PC-9 (cell line): ENCODE measurements around the gene RASSF4. TPM values are rescaled to one million over a fixed set of nuclear protein-coding genes. Genes with fewer than 3 reads are reported as not detected.

Experiments used
- BruUV-seq: library from RNA; stranded (reverse); fragments of 400-500 nt; replicated peaks from 2 replicates; lab custom pipeline; 2021; lab: Mats Ljungman, UMichigan
- CTCF ChIA-PET: fragments of 300-600 bp; sonication (Branson Sonifier 250); formaldehyde crosslinking; loops from one replicate; lab custom pipeline; 2022; ENCODE audit warnings: antibody characterized with exemption; lab: Charles Lee
- POLR2A ChIA-PET: fragments of 300-600 bp; sonication (Branson Sonifier 250); formaldehyde crosslinking; loops from one replicate; lab custom pipeline; 2022; ENCODE audit warnings: antibody characterized with exemption; ENCODE audit not compliant: unreplicated experiment; lab: Charles Lee
- DNase-seq, 2 experiments: peaks; one replicate each; pipeline versions ENCODE4 v3.0.0 to v3.0.0-alpha.2; 2015 to 2022; ENCODE audit warnings: mixed read lengths in 1 of 2
- H2AFZ ChIP-seq: fragments of 200-600 bp; sonication (generic); 2 replicates; pipeline ENCODE4 v1.8.1; 2017; ENCODE audit warnings: antibody characterized with exemption
- H3F3A ChIP-seq: fragments of 200-600 bp; sonication (generic); 2 replicates; pipeline ENCODE4 v1.8.1; 2017; ENCODE audit warnings: antibody characterized with exemption, mild to moderate bottlenecking, low read depth; ENCODE audit not compliant: insufficient read depth
- H3K27ac ChIP-seq: fragments of 200-600 bp; sonication (generic); 2 replicates; pipeline ENCODE4 v1.6.1; 2016; ENCODE audit warnings: mixed run types
- H3K27me3 ChIP-seq: fragments of 200-600 bp; sonication (generic); 2 replicates; pipeline ENCODE4 v1.6.1; 2016; ENCODE audit warnings: low read depth, mixed run types; ENCODE audit not compliant: insufficient read depth
- H3K36me3 ChIP-seq: fragments of 200-600 bp; sonication (generic); 2 replicates; pipeline ENCODE4 v1.6.1; 2016; ENCODE audit warnings: low read depth, mixed run types
- H3K4me1 ChIP-seq: fragments of 200-600 bp; sonication (generic); replicated peaks from 2 replicates; pipeline ENCODE4 v1.6.1; 2016; ENCODE audit warnings: mixed run types; ENCODE audit not compliant: insufficient read depth
- H3K4me2 ChIP-seq: fragments of 200-600 bp; sonication (generic); 2 replicates; pipeline ENCODE4 v1.6.1; 2017; ENCODE audit warnings: mixed run types
- H3K4me3 ChIP-seq: fragments of 200-600 bp; sonication (generic); 2 replicates; pipeline ENCODE4 v1.6.1; 2016; ENCODE audit warnings: mixed run types
- H3K79me2 ChIP-seq: fragments of 200-600 bp; sonication (generic); 2 replicates; pipeline ENCODE4 v1.6.1; 2017; ENCODE audit warnings: low read depth, mixed run types
- H3K9me2 ChIP-seq: fragments of 200-600 bp; sonication (generic); 2 replicates; pipeline ENCODE4 v1.8.1; 2017; ENCODE audit warnings: mild to moderate bottlenecking; ENCODE audit not compliant: insufficient read depth
- H3K9me3 ChIP-seq: fragments of 200-600 bp; sonication (generic); 2 replicates; pipeline ENCODE4 v1.8.1; 2016; ENCODE audit warnings: low read depth; ENCODE audit not compliant: insufficient read depth
- H4K20me1 ChIP-seq: fragments of 200-600 bp; sonication (generic); 2 replicates; pipeline ENCODE4 v1.8.1; 2017; ENCODE audit not compliant: insufficient read depth
- EZH2 ChIP-seq: fragments of 200-600 bp; sonication (generic); IDR thresholded peaks from 2 replicates; pipeline ENCODE4 v1.8.0; 2017; ENCODE audit warnings: antibody characterized with exemption, low read depth
- intact Hi-C: fragments of 100-400 bp; cut with micrococcal nuclease; formaldehyde crosslinking; loops from one replicate; pipeline ENCODE4 v1.10.0; 2022; ENCODE audit not compliant: unreplicated experiment
- total RNA-seq: library from RNA; stranded (reverse); gene quantifications from 2 replicates; pipeline ENCODE4 v1.2.3, GENCODE V29; 2021
- TF ChIP-seq, protein P1 (sequence below): fragments of 200-600 bp; sonication (generic); conservative IDR thresholded peaks from 2 replicates; pipeline ENCODE4 v1.6.1; 2017; ENCODE audit warnings: mixed run types, antibody characterized with exemption, mild to moderate bottlenecking, moderate library complexity

Gene RASSF4
- total RNA-seq, 1 experiment from 2014 or later = 6.5 TPM

DNA sequence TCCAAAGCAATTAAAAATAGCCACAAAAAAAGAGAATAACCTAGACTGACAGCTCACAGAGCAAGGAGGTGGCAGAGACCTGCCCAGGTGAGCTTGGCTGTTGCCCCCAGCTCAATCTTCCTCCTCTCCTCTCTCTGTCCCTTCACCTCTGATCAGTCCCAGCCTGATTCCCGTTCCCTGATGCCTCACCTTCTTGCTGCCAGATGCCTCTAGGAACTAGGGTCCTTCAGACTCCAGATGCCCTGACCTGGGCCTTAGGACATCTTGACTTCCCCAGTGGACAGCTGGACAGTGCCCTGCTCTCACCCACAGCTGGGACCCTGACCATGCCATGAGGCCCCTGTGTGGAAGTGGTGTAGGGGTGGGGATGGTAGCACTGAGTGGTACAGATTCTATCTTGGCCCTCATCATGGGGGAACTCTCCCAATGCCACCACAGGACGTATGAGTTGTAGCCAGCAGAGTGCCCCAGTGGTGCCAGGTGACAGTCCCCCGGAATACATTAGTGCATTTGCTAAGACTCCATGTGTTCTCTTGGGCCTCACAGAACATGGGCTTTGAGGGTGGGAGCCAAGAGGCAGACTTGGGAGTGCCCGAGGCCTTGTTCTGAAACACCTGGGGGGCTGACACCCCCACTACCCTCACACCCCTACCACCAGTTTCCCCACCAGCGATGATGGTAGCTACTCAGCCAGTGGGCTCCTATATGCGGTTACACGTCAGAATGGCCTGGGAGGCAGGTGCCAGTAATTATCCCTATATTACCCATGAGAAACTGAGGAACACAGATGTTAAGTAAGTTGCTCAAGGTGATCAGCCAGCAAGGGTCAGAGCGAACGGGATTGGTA is 17.0 kb downstream of the RASSF4 start:
- Histone ChIP-seq H3K9me3 (no peaks in the 10 kb centered on the region), H3K4me1 (peaks cover 72% of the 10 kb centered on the region), H3K36me3 (no peaks in the 10 kb centered on the region), H3K4me2 (peak overlapping the region; percentile 81), H3F3A (peaks cover 24% of the 10 kb centered on the region; the same call in 1 of the 2 replicates), H3K79me2 (peaks cover 22% of the 10 kb centered on the region), H3K9me2 (no peaks in the 10 kb centered on the region), H2AFZ (no peak overlapping the region), H4K20me1 (peaks cover 9% of the 10 kb centered on the region), H3K27ac (no peak overlapping the region), H3K27me3 (no peaks in the 10 kb centered on the region), H3K4me3 (peak overlapping the region; percentile 61; the same call in 1 of the 2 replicates)
- ChIA-PET POLR2A (interaction anchor here (0.6 kb wide), 1 partner anchor 43 kb away, joined by 3 read pairs; no protein-coding TSS in a partner anchor), CTCF (interaction anchor here (1.1 kb wide), 1 partner anchor 19 kb away, joined by 5 read pairs; no protein-coding TSS in a partner anchor)
- TF ChIP-seq, protein P1, sequence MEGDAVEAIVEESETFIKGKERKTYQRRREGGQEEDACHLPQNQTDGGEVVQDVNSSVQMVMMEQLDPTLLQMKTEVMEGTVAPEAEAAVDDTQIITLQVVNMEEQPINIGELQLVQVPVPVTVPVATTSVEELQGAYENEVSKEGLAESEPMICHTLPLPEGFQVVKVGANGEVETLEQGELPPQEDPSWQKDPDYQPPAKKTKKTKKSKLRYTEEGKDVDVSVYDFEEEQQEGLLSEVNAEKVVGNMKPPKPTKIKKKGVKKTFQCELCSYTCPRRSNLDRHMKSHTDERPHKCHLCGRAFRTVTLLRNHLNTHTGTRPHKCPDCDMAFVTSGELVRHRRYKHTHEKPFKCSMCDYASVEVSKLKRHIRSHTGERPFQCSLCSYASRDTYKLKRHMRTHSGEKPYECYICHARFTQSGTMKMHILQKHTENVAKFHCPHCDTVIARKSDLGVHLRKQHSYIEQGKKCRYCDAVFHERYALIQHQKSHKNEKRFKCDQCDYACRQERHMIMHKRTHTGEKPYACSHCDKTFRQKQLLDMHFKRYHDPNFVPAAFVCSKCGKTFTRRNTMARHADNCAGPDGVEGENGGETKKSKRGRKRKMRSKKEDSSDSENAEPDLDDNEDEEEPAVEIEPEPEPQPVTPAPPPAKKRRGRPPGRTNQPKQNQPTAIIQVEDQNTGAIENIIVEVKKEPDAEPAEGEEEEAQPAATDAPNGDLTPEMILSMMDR = no peak
- TF ChIP-seq EZH2 = no peak
- DNase-seq = no peak
- BruUV-seq = no TSS peak
- intact Hi-C loops = loop anchor here (5.0 kb wide), 2 partner anchors 401 to 1114 kb away; no protein-coding TSS in a partner anchor

DNA sequence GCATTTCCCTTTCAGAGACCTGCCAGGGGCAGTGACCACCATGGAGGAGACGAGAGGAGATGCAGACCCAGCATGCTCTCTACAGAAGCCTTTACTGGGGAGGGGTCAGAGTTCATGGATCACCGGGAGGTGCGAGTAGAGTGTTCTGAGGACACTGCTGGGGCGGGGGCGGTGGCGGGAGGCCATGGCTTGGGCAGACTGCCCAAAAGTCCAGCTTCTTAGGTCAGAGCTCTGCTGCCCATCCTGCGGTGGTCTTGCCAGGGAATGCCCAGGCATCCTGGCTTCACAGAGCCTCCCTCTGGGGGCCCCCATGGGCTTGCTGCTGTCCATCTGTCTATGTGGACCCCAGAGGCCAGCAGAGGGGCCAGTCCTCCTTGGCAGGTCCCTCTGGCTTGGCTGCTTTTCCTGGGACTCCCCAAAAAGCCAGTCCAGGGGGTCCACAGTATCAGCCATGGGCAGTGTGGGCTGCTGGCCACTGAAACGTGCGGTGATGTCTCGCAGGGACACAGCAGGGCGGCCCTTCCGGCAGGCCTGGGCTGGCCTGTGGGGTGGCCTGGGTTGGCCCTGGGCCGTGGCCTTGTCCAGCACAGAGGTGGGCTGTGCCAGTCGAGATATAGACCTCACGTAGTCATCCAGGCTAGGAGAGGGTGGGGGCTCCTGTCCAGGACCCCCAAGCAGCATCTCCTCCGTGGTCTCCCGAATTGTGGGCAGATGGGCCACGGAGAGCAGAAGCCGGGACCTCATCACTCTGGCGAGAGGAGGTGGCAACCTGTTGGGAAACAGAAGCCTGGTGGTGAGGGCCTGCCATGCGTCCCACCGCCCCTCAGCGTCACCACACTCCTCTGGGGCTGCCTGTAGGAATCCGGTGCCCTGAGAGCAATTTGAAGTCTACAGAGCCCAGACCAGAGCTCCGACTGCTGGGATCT is 17.9 kb downstream of the RASSF4 start:
- Histone ChIP-seq H3K4me3 (peak overlapping the region; percentile 61), H3K79me2 (peaks cover 22% of the 10 kb centered on the region), H3F3A (peaks cover 31% of the 10 kb centered on the region; the same call in 1 of the 2 replicates), H3K4me2 (peak overlapping the region; percentile 81), H4K20me1 (peaks cover 9% of the 10 kb centered on the region), H3K27ac (0 out of 2 replicates have a peak overlapping the region, but pooled peaks have one; percentile 11), H2AFZ (no peak overlapping the region), H3K9me3 (no peaks in the 10 kb centered on the region), H3K9me2 (no peaks in the 10 kb centered on the region), H3K36me3 (no peaks in the 10 kb centered on the region), H3K27me3 (no peaks in the 10 kb centered on the region), H3K4me1 (peaks cover 82% of the 10 kb centered on the region)
- no peak for DNase-seq
- POLR2A ChIA-PET = interaction anchor here (1.2 kb wide), 1 partner anchor 24 kb away, joined by 13 read pairs; no protein-coding TSS in a partner anchor
- no TSS peak for BruUV-seq
- CTCF ChIA-PET = no interaction called here
- TF ChIP-seq EZH2 = no peak
- TF ChIP-seq, protein P1 = no peak
- intact Hi-C loops = loop anchor here (1.0 to 5.0 kb wide), 5 partner anchors 13 to 1115 kb away; partner anchors contain the start of gene RASSF4
